GM18520 (cell line): Measurements from ENCODE around the gene FBXO24.
"Not testable (repeated sequence)": the region's sequence is repeated elsewhere in the genome, so short reads cannot be mapped to it uniquely, and the experiment has no call there.

Experiments
- ATAC-seq: cut with Tn5 transposase; IDR thresholded peaks from one replicate; pipeline ENCODE4 v1.9.1; 2021; ENCODE audit not compliant: unreplicated experiment

The FBXO24 gene

DNA sequence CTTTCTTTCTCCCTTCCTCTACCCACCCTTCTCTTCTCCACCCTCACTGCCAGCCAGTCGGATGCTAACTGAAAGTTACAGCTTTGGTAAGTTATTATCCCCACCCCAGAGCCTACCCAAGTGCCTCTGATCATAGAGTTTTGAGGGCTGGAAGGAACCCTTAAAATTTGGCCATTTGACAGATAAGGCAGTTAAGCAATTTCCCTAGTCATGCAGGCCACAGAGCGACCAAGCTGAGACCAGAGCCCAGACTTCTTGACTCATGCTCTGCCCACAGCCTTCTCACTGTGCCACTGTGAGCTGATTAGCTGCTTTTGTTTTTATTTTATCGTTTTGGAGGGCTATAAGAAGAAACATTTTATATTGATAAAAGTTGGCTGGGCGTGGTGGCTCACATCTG, 29.6 kb upstream of the FBXO24 start:
- ATAC-seq = no peak

GRCh38 chr7:100559127-100559526, 27.0 kb upstream of the FBXO24 start:
- no peak for ATAC-seq

GRCh38 chr7:100561491-100562194, 24.5 kb upstream of the FBXO24 start:
- ATAC-seq = no peak

DNA sequence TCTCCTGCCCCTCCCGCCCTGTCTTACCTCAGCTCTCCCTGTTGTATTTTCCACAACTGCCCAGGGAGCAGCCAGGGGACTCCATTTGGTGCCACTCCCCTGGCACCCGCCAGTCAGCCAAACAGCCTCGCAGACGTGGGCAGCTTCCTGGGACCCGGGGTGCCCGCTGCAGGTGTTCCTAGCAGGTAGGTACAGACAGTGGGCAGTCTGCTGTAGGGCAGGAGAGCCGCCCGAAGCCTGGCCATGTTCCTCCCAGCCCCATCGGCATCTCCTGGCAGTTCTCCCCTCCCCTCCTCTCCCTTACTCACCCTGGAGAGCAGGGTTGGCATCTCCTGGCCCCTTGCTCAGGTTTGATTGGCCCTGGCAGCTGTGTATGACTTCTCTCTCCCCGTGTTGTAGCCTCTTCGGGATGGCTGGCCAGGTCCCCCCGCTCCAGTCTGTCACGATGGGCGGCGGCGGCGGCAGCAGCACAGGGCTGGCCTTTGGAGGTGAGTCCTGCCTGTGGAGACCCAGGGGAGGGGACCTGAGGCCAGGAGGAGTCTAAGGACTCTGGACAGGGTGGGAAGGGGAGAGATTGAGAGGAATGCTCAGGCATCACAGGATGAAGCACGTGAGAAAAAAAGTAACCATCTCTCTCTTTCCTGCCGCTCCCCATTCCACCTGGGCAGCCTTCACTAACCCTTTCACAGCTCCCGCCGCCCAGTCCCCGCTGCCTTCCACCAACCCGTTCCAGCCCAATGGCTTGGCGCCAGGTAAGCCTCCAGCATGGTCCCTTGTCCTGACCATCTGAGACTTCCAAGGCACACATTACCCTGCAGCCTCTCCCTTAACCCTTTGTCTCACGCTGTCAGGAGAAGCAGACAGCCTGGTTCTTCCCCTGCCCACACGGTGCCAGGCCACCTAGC, 23.7 kb upstream of the FBXO24 start:
- no peak for ATAC-seq

GRCh38 chr7:100563100-100563564, 23.0 kb upstream of the FBXO24 start:
- no peak for ATAC-seq

DNA sequence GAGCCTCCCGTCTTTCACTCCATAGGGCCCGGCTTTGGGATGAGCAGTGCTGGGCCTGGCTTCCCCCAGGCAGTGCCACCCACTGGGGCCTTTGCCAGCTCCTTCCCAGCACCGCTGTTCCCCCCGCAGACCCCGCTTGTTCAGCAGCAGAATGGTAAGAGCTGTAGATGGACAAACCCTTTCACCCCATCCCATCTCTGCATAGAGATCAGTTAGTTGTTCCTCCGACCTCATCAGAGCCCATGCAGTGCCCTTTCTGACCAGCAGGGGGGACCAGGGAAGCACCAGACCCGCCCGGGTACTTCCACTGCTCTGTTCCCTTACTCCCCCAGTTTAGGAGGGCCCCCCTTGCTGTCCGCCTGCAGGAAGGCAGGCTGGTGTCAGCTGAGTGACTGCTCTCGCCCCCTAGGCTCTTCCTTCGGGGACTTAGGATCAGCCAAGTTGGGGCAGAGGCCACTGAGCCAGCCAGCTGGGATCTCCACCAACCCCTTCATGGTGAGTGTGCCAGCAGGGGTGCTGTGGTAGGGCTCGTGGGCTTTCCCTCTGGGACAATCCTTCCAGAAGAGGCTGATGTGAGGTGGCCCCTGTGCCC, 22.2 kb upstream of the FBXO24 start:
- ATAC-seq = no peak

DNA sequence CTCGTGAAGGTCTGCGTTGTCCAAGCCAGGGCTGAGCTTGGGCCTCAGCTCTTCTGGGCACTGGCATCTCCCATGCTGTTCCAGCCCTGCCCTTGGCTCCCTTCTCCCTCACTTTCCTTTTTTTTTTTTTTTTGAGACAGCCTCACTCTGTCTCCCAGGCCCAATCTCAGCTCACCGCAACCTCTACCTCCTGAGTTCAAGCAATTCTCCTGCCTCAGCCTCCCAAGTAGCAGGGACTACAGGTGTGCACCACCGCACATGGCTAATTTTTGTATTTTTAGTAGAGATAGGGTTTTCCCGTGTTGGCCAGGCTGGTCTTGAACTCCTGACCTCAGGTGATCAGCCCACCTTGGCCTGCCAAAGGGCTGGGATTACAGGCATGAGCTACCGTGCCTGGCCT, 21.7 kb upstream of the FBXO24 start:
- not testable (repeated sequence) for ATAC-seq

GRCh38 chr7:100565133-100565571, 21.0 kb upstream of the FBXO24 start:
- ATAC-seq = no peak

- no peak for ATAC-seq
Observed at GRCh38 chr7:100566018-100566531, 20.1 kb upstream of the FBXO24 start.

- ATAC-seq = no peak
Observed at GRCh38 chr7:100567031-100567730, 18.9 kb upstream of the FBXO24 start.

DNA sequence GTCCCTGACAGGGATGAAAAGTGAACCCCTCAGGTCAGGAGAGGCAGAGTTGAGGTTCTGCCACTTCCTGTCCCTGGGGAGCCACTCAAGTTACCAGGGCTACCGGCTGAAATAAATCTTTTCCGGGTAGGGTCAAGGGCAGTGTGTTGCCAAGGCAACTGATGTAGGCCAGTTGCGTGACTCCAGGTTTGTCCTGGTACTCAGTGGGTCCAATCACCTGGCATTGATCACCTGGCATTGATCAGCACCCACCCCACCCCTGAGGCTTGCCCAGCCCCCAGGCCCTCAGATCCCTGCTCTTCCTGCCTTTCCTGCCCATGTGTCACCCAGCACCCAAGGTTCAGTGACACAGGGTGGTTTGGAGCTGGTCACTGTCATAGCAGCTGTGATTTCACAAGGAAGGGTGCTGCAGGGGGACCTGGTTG, 18.4 kb upstream of the FBXO24 start:
- no peak for ATAC-seq

DNA sequence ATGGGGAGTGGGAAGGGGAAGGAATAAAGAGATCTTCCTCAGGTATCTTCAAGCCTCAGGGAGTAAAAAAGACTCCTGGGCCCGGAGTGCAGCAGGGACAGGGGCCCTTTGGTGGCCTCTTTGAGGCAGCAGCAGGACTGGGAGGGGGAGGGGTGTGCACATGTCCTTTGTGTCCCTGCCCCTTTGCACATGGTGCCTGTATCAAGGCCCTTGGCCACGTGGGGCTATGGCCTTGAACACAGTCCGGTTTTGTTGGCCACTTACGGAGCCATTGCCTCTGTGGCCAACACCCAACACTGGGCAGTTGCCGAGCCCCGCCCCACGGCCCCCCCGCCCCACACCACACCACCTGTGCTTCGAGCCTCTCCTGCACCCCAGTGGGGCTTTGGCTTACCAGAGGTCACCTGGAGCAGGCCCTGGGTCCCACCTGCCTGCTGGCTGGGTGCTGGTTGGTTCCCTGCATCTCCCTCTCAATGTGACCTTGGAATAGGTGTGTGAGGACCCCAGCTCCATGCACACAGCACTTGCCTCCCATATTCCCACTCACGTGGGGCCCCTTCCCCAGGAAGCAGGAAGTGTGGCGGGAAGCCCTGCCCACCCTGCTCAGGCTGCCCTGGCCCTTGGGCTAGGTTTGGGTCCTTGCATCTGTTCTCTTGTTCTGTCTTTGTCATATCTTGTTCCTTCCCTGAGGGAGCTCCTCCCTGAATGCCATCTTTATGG, 17.8 kb upstream of the FBXO24 start:
- ATAC-seq = no peak

DNA sequence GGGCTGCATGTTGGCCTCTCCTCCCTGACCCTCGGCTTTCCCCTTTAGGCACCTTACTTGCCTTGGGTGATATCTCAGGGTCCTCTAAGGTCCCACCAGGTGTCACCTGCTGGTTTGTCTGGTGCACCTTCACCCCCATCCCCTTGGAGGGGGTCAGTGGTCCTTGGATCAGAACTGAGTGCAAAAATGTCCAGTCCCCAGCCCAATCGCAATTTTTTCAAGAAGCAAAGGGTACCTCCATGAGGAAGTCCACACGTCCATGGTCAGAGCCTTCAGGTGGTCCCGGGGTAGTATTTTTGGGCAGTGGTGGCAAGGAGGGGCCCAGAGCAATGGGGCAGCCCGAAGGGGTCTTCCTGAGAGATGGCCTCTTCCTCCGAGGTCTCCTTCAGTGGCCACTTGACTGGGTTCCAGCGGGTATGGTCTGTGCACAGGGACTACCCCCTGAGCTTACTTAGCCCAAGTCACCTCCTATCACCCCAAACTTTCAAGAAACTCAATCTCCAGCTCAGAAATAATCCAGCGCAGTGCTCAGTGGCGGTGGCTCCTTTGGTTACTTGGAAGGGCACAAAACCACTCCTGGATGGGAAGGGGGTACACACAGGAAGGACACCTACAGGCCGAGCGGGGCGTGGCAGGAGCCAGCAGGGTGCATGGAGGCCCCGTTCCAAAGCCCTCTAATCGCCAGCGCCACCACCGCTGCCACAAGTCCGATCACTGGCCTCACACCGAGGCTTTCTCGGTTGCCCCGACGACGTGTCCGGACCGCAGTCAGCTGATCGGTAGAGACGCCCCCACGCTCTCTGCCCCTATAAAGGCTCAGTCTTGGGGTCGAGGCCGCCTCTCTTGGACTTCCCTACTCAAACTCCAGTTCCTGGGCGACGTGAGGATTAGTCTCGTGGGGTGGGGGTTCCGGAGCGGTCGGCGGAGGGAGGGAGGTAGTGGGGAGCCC, 17.0 kb upstream of the FBXO24 start:
- no peak for ATAC-seq

- ATAC-seq = no peak
Observed at GRCh38 chr7:100570954-100571828, 14.9 kb upstream of the FBXO24 start.

DNA sequence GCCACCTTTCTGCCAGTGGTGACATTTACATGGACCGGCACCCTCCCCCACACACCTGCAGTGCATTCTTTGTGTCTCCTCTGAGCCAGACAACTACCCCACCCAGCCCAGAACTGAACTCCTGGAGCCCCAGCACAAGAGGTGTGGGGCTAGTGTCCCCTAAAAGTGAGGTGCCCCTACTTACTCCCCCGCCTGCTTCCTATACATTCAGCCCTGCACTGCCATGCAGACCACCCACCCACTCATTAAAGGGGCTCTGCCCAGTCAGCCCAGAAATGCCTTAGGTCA, 14.4 kb upstream of the FBXO24 start:
- ATAC-seq = no peak

DNA sequence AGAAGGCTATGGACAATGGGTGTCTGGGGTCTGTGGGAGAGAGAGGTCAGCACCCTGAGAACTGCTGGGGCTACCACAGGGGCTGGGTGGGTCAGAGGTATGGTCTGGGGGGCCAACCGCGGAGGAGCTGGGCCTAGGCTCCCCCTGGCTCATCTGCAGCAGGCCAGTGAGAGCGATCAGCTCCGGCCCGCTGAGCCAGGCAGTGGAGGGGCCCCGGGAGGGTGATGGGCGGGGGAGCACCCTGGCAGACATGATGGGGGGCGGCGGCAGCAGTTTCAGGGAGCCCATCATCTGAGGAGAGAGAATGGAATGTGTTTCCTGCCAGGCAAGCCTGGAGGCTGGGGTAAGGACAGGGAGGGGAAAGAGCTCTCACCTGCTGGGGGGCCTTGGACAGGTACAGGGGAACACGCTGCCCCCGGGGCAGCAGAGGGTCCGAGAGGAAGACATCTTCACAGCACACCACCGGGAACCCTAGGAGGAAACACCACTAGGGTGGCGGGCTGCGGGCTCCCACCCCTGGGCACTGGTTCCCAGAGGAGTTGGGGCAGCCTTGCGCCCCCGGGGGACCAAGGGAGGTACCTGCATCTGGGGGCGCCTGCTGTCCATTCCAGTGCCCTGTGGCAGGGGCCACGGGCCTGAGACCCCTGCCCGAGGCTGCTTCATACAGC, 13.7 kb upstream of the FBXO24 start:
- no peak for ATAC-seq

DNA sequence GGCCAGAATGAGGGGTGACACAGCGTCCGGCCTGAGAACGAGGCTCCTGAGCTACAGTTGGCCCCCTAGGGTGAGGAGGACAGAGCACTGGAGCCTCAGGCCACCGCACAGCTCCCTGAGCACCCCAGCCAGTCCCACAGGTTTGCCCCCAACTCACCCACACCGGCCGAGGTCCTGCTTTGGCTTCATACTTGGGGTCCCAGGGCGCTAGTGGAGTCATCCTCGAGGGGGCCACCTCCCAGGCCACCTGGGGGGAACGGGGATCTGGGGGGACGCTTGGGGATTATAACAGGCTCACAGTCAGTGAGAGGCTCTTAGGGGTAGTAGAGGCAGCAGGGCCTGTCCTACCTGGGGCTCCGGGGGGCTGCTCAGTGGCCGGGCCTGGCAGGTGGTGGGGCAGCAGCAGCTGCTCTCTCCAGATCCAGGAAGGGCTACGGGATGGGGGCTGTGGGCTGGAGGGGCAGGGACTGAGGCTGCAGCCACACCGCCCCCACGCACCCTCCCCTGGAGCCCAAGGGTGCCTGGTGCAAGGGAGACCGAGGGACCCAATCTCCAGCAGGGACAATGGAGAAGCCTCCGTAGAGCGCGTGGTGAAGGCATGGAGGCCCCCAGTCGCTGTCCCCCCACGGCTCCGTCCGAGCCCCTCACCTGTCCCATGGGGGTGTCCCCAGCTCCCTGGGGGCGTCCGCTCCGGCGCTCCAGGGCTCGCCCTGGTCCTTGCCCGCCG, 13.0 kb upstream of the FBXO24 start:
- ATAC-seq = no peak
